ENCODE results near the gene SLC12A5.

SLC12A5 gene

DNA sequence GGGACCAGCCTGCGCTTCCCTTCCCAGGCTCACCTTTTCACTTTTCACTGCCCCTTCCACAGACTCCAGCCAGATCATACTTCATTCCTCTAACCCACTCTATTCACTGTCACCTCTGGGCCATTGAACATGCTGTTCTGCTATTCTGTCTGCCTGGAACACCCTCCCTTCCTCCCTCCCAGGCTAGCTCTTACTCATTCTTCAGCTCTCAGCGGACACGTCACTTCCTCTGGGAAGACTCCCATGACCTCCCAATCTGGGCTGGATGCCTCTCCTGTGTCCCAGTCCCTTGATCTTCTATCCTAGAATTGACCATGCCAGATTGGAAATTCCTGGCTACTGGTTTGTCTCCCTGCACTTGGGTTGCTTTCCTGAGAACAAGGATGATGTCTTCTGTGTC lies 5.0 kb downstream of the SLC12A5 start:
- TF ChIP-seq, protein P1, sequence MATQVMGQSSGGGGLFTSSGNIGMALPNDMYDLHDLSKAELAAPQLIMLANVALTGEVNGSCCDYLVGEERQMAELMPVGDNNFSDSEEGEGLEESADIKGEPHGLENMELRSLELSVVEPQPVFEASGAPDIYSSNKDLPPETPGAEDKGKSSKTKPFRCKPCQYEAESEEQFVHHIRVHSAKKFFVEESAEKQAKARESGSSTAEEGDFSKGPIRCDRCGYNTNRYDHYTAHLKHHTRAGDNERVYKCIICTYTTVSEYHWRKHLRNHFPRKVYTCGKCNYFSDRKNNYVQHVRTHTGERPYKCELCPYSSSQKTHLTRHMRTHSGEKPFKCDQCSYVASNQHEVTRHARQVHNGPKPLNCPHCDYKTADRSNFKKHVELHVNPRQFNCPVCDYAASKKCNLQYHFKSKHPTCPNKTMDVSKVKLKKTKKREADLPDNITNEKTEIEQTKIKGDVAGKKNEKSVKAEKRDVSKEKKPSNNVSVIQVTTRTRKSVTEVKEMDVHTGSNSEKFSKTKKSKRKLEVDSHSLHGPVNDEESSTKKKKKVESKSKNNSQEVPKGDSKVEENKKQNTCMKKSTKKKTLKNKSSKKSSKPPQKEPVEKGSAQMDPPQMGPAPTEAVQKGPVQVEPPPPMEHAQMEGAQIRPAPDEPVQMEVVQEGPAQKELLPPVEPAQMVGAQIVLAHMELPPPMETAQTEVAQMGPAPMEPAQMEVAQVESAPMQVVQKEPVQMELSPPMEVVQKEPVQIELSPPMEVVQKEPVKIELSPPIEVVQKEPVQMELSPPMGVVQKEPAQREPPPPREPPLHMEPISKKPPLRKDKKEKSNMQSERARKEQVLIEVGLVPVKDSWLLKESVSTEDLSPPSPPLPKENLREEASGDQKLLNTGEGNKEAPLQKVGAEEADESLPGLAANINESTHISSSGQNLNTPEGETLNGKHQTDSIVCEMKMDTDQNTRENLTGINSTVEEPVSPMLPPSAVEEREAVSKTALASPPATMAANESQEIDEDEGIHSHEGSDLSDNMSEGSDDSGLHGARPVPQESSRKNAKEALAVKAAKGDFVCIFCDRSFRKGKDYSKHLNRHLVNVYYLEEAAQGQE (IDR thresholded peaks at IDR 0.05; ENCODE audit: insufficient read depth in 1 of 2, low read depth in 2 of 2, low read length in 2 of 2): no peak
- TF ChIP-seq TAF1 (IDR thresholded peaks at IDR 0.05; ENCODE audit: borderline replicate concordance, insufficient read depth, low read length) (no peak), FOXP2 (optimal IDR thresholded peaks at IDR 0.05; ENCODE audit: borderline replicate concordance, extremely low read depth, extremely low read length, insufficient read depth) (no peak), SIN3A (IDR thresholded peaks at IDR 0.05; ENCODE audit: borderline replicate concordance, insufficient read depth, low read length) (no peak), POLR2AphosphoS5 (IDR thresholded peaks at IDR 0.05; ENCODE audit: low read depth, low read length) (no peak)

DNA sequence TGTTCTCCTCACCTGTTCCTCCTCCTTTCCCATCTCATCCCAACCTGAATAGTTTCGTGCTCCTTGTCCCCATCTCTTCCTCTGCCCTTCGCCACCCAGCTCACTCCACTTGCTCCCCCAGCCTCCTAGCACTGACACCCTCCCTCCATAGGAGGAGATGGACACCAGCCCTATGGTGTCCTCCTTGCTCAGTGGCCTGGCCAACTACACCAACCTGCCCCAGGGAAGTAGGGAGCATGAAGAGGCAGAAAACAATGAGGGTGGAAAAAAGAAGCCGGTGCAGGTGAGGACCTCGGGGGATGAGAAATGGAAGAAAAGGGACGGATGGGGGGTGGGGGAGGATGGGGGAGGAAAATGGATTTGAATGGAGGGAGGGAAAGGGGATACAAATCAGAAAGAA lies 6.2 kb downstream of the SLC12A5 start:
- TF ChIP-seq, protein P1 (IDR thresholded peaks at IDR 0.05; ENCODE audit: insufficient read depth in 1 of 2, low read depth in 2 of 2, low read length in 2 of 2): no peak
- TF ChIP-seq FOXP2 (optimal IDR thresholded peaks at IDR 0.05; ENCODE audit: borderline replicate concordance, extremely low read depth, extremely low read length, insufficient read depth): no peak
- TF ChIP-seq SIN3A (IDR thresholded peaks at IDR 0.05; ENCODE audit: borderline replicate concordance, insufficient read depth, low read length): no peak
- TF ChIP-seq TAF1 (IDR thresholded peaks at IDR 0.05; ENCODE audit: borderline replicate concordance, insufficient read depth, low read length): no peak
- TF ChIP-seq POLR2AphosphoS5 (IDR thresholded peaks at IDR 0.05; ENCODE audit: low read depth, low read length): no peak

DNA sequence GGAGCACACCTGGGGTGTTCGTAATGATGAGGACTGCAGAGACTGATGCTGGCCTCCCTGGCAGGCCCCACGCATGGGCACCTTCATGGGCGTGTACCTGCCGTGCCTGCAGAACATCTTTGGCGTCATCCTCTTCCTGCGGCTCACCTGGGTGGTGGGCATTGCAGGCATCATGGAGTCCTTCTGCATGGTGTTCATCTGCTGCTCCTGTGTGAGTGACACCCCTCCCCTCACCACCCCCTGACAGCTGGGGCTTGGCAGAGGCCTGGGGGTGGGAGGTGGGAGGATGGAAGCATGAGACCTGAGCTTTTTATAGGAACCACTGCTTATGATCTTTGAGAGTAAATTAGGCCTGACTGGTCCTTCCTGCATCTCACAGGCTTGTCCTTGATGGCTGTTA lies 6.7 kb downstream of the SLC12A5 start:
- no peak for TF ChIP-seq FOXP2 (optimal IDR thresholded peaks at IDR 0.05; ENCODE audit: borderline replicate concordance, extremely low read depth, extremely low read length, insufficient read depth)
- TF ChIP-seq SIN3A (IDR thresholded peaks at IDR 0.05; ENCODE audit: borderline replicate concordance, insufficient read depth, low read length): no peak
- TF ChIP-seq POLR2AphosphoS5 (IDR thresholded peaks at IDR 0.05; ENCODE audit: low read depth, low read length): no peak
- TF ChIP-seq TAF1 (IDR thresholded peaks at IDR 0.05; ENCODE audit: borderline replicate concordance, insufficient read depth, low read length): no peak
- TF ChIP-seq, protein P1 (IDR thresholded peaks at IDR 0.05; ENCODE audit: insufficient read depth in 1 of 2, low read depth in 2 of 2, low read length in 2 of 2): no peak

DNA sequence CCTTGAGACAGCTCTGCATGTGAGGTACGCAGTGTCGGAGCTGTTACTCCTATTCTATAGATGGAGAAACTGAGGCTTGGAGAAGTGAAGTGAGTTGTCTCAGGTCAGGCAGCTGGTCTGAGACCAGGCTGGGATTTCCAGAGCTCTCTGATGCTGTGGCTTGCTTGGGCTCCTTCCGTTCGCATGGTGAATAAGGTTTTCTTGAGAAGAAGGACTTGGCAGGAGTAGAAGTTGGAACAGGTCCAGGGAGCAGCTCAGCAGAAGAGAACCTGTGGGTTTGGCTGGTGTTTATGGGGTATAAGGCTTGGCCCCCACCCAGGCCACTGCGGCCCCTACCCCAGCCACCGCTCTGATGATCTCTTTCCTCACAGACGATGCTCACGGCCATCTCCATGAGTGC lies 7.4 kb downstream of the SLC12A5 start:
- TF ChIP-seq FOXP2 (optimal IDR thresholded peaks at IDR 0.05; ENCODE audit: borderline replicate concordance, extremely low read depth, extremely low read length, insufficient read depth): no peak
- no peak for TF ChIP-seq TAF1 (IDR thresholded peaks at IDR 0.05; ENCODE audit: borderline replicate concordance, insufficient read depth, low read length)
- TF ChIP-seq SIN3A (IDR thresholded peaks at IDR 0.05; ENCODE audit: borderline replicate concordance, insufficient read depth, low read length): no peak
- TF ChIP-seq POLR2AphosphoS5 (IDR thresholded peaks at IDR 0.05; ENCODE audit: low read depth, low read length): no peak
- TF ChIP-seq, protein P1 (IDR thresholded peaks at IDR 0.05; ENCODE audit: insufficient read depth in 1 of 2, low read depth in 2 of 2, low read length in 2 of 2): no peak

DNA sequence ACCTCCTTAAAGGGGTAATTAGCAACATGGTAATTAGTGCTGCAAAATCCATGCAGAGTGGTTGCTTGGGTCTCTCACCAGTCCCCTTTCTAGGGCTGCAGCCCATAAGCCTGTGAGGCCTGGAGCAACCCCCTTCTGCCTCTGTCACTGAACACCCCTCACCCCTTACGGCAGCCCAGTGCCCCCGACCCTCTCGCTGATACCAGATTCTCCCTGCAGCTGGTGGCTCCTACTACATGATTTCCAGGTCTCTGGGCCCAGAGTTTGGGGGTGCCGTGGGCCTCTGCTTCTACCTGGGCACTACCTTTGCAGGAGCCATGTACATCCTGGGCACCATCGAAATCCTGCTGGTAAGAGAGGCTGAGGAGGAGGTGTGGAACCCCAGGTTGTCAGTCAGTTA lies 8.0 kb downstream of the SLC12A5 start:
- TF ChIP-seq TAF1 (IDR thresholded peaks at IDR 0.05; ENCODE audit: borderline replicate concordance, insufficient read depth, low read length) (no peak), POLR2AphosphoS5 (IDR thresholded peaks at IDR 0.05; ENCODE audit: low read depth, low read length) (no peak), FOXP2 (optimal IDR thresholded peaks at IDR 0.05; ENCODE audit: borderline replicate concordance, extremely low read depth, extremely low read length, insufficient read depth) (no peak), SIN3A (IDR thresholded peaks at IDR 0.05; ENCODE audit: borderline replicate concordance, insufficient read depth, low read length) (no peak)
- TF ChIP-seq, protein P1 (IDR thresholded peaks at IDR 0.05; ENCODE audit: insufficient read depth in 1 of 2, low read depth in 2 of 2, low read length in 2 of 2): no peak
